Ovary (tissue), 3 donors: ENCODE data around the gene SLC5A11.

Source experiments
- CTCF ChIP-seq, 3 donors: fragments of 450-650 bp in 2 of 3; fragments of 200-600 bp in 1 of 3; IDR thresholded peaks; one replicate each; pipeline versions ENCODE4 v1.5.1 to v1.8.0; 2016 to 2022; ENCODE audit warnings: antibody characterized with exemption in 3 of 3, mild to moderate bottlenecking in 1 of 3
- POLR2A ChIP-seq: fragments of 450-650 bp; IDR thresholded peaks from one replicate; pipeline ENCODE4 v1.6.1; 2017; ENCODE audit warnings: antibody characterized with exemption, mild to moderate bottlenecking, moderate library complexity
- donor health status: DM: no; HTN: no; CAD: no.

GRCh38 chr16:24861461-24861860, 15.7 kb downstream of the SLC5A11 start:
- TF ChIP-seq CTCF (IDR thresholded peaks at IDR 0.05) (no peak), POLR2A (no peak)
